Measurements from ENCODE around the gene PEX14. TPM values are rescaled to one million over a fixed set of nuclear protein-coding genes. Genes with fewer than 3 reads are reported as not detected.

Gene PEX14
- polyA plus RNA-seq, 1 donor (not counting 4 experiments of a cell fraction or from before 2014, with no cell fraction given), result 8.4 TPM

GRCh38 chr1:10511494-10511885 is 36.7 kb downstream of the PEX14 start:
- Histone ChIP-seq H3K36me3 (ENCODE audit: control insufficient read depth in 2 of 2, extremely low read depth in 1 of 2, insufficient read depth in 2 of 2, low read length in 2 of 2) (no peaks in the 10 kb centered on the region), H3K9ac (ENCODE audit: control insufficient read depth, extremely low read depth, insufficient read depth, low read length) (peak overlapping the region; percentile 45), H3K9me1 (ENCODE audit: control insufficient read depth, extremely low read depth, insufficient read depth, low read length) (peaks cover 2% of the 10 kb centered on the region), H3K4me3 (ENCODE audit: control insufficient read depth in 2 of 3, extremely low read depth in 1 of 3, insufficient read depth in 2 of 3, low read depth in 1 of 3, low read length in 3 of 3) (peak overlapping the region in 2 of 3 experiments; percentile 9 to 26), H3K27ac (ENCODE audit: control insufficient read depth, insufficient read depth, low read length) (peak overlapping the region; percentile 87), H3K9me3 (ENCODE audit: control insufficient read depth, low read depth, low read length) (no peaks in the 10 kb centered on the region), H2AFZ (ENCODE audit: control insufficient read depth, low read length) (no peak overlapping the region), H3K27me3 (ENCODE audit: control insufficient read depth, extremely low read depth, insufficient read depth, low read length) (no peaks in the 10 kb centered on the region), H3K79me2 (ENCODE audit: control insufficient read depth, insufficient read depth, low read length) (peaks cover 66% of the 10 kb centered on the region), H3K4me2 (ENCODE audit: control insufficient read depth, extremely low read depth, insufficient read depth, low read depth, low read length) (peak overlapping the region; percentile 78), H3K4me1 (ENCODE audit: control insufficient read depth, extremely low read depth, insufficient read depth, low read length) (peaks cover 52% of the 10 kb centered on the region), H4K20me1 (ENCODE audit: control insufficient read depth, extremely low read depth, insufficient read depth, low read length) (peaks cover 3% of the 10 kb centered on the region)
- TF ChIP-seq CTCF (optimal IDR thresholded peaks at IDR 0.05 in 1 of 3, IDR thresholded peaks at IDR 0.05 in 1 of 3, conservative IDR thresholded peaks at IDR 0.05 in 1 of 3; ENCODE audit: extremely low read depth in 1 of 3, insufficient read depth in 2 of 3, low read length in 3 of 3) (no peak), EZH2 (IDR thresholded peaks at IDR 0.05; ENCODE audit: low read length) (no peak)
- dilution Hi-C loops (cut with MboI; ENCODE audit: extremely low pct_ligation_motif_present, low sequenced_read_pairs), result no loop called here
- DNase-seq (ENCODE audit: low read depth, low spot score) (no peak), FAIRE-seq (no peak)

- TF ChIP-seq CTCF (optimal IDR thresholded peaks at IDR 0.05 in 1 of 3, IDR thresholded peaks at IDR 0.05 in 1 of 3, conservative IDR thresholded peaks at IDR 0.05 in 1 of 3; ENCODE audit: extremely low read depth in 1 of 3, insufficient read depth in 2 of 3, low read length in 3 of 3), result no peak
- TF ChIP-seq EZH2 (IDR thresholded peaks at IDR 0.05; ENCODE audit: low read length), result no peak
- Histone ChIP-seq H3K9me3 (ENCODE audit: control insufficient read depth, low read depth, low read length) (no peaks in the 10 kb centered on the region), H3K9me1 (ENCODE audit: control insufficient read depth, extremely low read depth, insufficient read depth, low read length) (peaks cover 2% of the 10 kb centered on the region), H3K79me2 (ENCODE audit: control insufficient read depth, insufficient read depth, low read length) (peaks cover 73% of the 10 kb centered on the region), H3K36me3 (ENCODE audit: control insufficient read depth in 2 of 2, extremely low read depth in 1 of 2, insufficient read depth in 2 of 2, low read length in 2 of 2) (no peaks in the 10 kb centered on the region), H3K4me3 (ENCODE audit: control insufficient read depth in 2 of 3, extremely low read depth in 1 of 3, insufficient read depth in 2 of 3, low read depth in 1 of 3, low read length in 3 of 3) (no peak overlapping the region), H3K27ac (ENCODE audit: control insufficient read depth, insufficient read depth, low read length) (no peak overlapping the region), H3K4me1 (ENCODE audit: control insufficient read depth, extremely low read depth, insufficient read depth, low read length) (peaks cover 67% of the 10 kb centered on the region), H4K20me1 (ENCODE audit: control insufficient read depth, extremely low read depth, insufficient read depth, low read length) (no peaks in the 10 kb centered on the region), H2AFZ (ENCODE audit: control insufficient read depth, low read length) (no peak overlapping the region), H3K4me2 (ENCODE audit: control insufficient read depth, extremely low read depth, insufficient read depth, low read depth, low read length) (no peak overlapping the region), H3K9ac (ENCODE audit: control insufficient read depth, extremely low read depth, insufficient read depth, low read length) (no peak overlapping the region), H3K27me3 (ENCODE audit: control insufficient read depth, extremely low read depth, insufficient read depth, low read length) (no peaks in the 10 kb centered on the region)
- dilution Hi-C loops (cut with MboI; ENCODE audit: extremely low pct_ligation_motif_present, low sequenced_read_pairs), result no loop called here
- FAIRE-seq (no peak), DNase-seq (ENCODE audit: low read depth, low spot score) (no peak)
Observed at GRCh38 chr1:10513199-10513598, 38.4 kb downstream of the PEX14 start.

Measured in keratinocyte (primary cell).